Measurements from ENCODE around the gene CTNNB1. TPM values are rescaled to one million over a fixed set of nuclear protein-coding genes. Genes with fewer than 3 reads are reported as not detected.
"Not testable (repeated sequence)": the region's sequence is repeated elsewhere in the genome, so short reads cannot be mapped to it uniquely, and the experiment has no call there.

Gene CTNNB1
- total RNA-seq, 2 donors from 2014 or later = 169 to 207 TPM

GRCh38 chr3:41277790-41278465 lies 78.6 kb downstream of the CTNNB1 start:
- intact Hi-C loops (cut with DNase I) = no loop called here

GRCh38 chr3:41284934-41285333 lies 85.6 kb downstream of the CTNNB1 start:
- DNase-seq; intact Hi-C loops (cut with DNase I); ATAC-seq: not testable (repeated sequence)

More at GRCh38 chr3:41277790-41278465, 78.6 kb downstream of the CTNNB1 start:
- ATAC-seq = no peak
- no peak for DNase-seq

- intact Hi-C loops (cut with DNase I) = no loop called here
- DNase-seq (no peak), ATAC-seq (no peak)
Measured at GRCh38 chr3:41286305-41286704, 87.0 kb downstream of the CTNNB1 start.

- ATAC-seq (no peak), DNase-seq (no peak)
- intact Hi-C loops (cut with DNase I) = no loop called here
Measured at GRCh38 chr3:41288785-41289184, 89.5 kb downstream of the CTNNB1 start.

Data from left cardiac atrium (tissue), 4 donors.